ENCODE measurements around the gene TWNK.
"Not testable (repeated sequence)": the region's sequence is repeated elsewhere in the genome, so short reads cannot be mapped to it uniquely, and the experiment has no call there.

Gene TWNK

GRCh38 chr10:100969187-100970075 lies 17.9 kb upstream of the TWNK start, which contains the start of gene SEMA4G:
SEMA4G (plus strand) TSS chr10:100969504; CDS start chr10:100972913, 3,409 bp downstream.
- peak; percentile 85 for TF ChIP-seq CTCF (IDR thresholded peaks at IDR 0.05; ENCODE audit: borderline replicate concordance, insufficient read depth, low read depth, low read length)

GRCh38 chr10:100970076-100970913 lies 17.0 kb upstream of the TWNK start:
- no peak for TF ChIP-seq CTCF (IDR thresholded peaks at IDR 0.05; ENCODE audit: borderline replicate concordance, insufficient read depth, low read depth, low read length)
- no peak overlapping the region for H3K4me3 ChIP-seq (ENCODE audit: low read depth, low read length)

More at GRCh38 chr10:100969187-100970075, 17.9 kb upstream of the TWNK start, which contains the start of gene SEMA4G:
- H3K4me3 ChIP-seq (ENCODE audit: low read depth, low read length) = peak within 1 kb of the TSS; percentile 36

GRCh38 chr10:100970914-100971811 lies 16.2 kb upstream of the TWNK start:
- no peak for TF ChIP-seq CTCF (IDR thresholded peaks at IDR 0.05; ENCODE audit: borderline replicate concordance, insufficient read depth, low read depth, low read length)
- no peak overlapping the region for H3K4me3 ChIP-seq (ENCODE audit: low read depth, low read length)

DNA sequence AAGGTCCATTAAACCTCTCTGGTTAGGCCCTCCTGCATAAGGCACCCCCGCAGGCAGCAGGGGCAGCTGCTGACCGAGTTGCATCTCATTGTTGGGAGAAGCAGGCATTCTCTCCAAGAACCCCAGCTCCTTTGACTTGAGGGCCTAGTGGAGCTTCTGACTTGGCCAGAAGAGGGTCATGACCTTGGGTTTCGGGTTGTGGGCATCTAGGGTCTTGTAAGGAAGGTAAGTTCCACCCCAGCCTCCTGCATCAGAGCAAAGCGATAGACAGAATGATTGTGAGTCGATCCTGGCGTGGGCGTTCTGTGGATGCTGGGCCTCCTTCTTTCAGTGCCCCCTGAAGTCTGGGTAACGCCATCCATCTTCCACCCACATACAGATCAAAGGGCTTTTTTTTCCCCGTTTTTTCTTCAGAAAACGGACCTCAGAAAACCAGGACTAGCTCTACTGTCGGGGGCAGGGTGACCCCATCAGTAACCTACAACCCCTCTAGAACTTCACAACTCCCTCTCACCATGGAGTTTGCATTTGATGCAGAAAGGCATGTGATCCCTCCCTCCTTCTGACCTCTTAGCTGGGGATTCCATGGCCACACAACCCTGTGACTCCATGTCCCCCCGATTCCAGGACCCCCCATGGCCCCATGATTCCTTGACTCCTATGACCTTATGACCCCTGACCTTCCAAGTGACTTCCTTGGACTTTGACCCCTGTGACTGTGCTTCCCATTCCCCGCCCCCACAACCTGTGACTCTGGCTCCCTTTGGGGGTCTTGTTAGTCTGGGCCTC lies 15.0 kb upstream of the TWNK start:
- no peak for TF ChIP-seq CTCF (IDR thresholded peaks at IDR 0.05; ENCODE audit: borderline replicate concordance, insufficient read depth, low read depth, low read length)
- no peak overlapping the region for H3K4me3 ChIP-seq (ENCODE audit: low read depth, low read length)

DNA sequence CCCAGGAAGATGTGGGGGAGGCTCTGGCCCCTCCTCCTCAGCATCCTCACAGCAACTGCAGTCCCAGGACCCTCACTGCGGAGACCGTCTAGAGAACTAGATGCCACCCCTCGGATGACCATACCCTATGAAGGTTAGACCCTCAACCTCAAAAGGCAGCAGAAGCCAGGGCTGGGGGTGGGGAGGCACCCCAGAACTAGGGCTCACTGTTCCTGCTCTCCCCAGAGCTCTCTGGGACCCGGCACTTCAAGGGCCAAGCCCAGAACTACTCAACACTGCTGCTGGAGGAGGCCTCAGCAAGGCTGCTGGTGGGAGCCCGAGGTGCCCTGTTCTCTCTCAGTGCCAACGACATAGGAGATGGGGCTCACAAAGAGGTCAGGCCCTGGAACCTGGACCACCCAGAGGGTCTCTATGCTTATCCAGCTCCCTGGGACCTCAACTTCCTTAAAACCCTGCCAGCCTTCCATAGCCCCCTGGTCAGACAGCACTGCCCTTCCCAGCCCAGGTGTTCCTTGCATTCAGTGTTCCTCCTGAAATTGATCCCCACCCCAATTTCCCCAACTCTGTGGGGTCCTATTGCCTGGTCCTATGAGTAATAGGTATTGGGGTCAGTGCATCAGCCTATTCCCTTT lies 14.3 kb upstream of the TWNK start:
- TF ChIP-seq CTCF (IDR thresholded peaks at IDR 0.05; ENCODE audit: borderline replicate concordance, insufficient read depth, low read depth, low read length) = no peak
- no peak overlapping the region for H3K4me3 ChIP-seq (ENCODE audit: low read depth, low read length)

GRCh38 chr10:100975397-100975796 lies 11.9 kb upstream of the TWNK start:
- not testable (repeated sequence) for H3K4me3 ChIP-seq (ENCODE audit: low read depth, low read length)
